Fibroblast of peridontal ligament (primary cell): ENCODE results near the gene STAB2.
A peak's percentile ranks its signal among the peaks of the same experiment; 100 is the strongest.

Source experiments
- DNase-seq: peaks from one replicate; pipeline ENCODE4 v3.0.0-alpha.2; 2010; ENCODE audit errors: extremely low read depth

Gene STAB2

GRCh38 chr12:103745962-103746361 is 158.9 kb downstream of the STAB2 start:
- DNase-seq: no peak

- DNase-seq: no peak
Measured at GRCh38 chr12:103748002-103748401, 160.9 kb downstream of the STAB2 start.

GRCh38 chr12:103748875-103749274 is 161.8 kb downstream of the STAB2 start:
- DNase-seq: no peak

- DNase-seq: no peak
Measured at GRCh38 chr12:103751171-103751570, 164.1 kb downstream of the STAB2 start.

GRCh38 chr12:103751600-103751999 is 164.5 kb downstream of the STAB2 start:
- DNase-seq: peak; percentile 70

GRCh38 chr12:103755425-103755824 is 168.4 kb downstream of the STAB2 start:
- no peak for DNase-seq

- no peak for DNase-seq
Measured at GRCh38 chr12:103756443-103756842, 169.4 kb downstream of the STAB2 start.

- DNase-seq: no peak
Measured at GRCh38 chr12:103757248-103757647, 170.2 kb downstream of the STAB2 start.

- no peak for DNase-seq
Measured at GRCh38 chr12:103758310-103759089, 171.4 kb downstream of the STAB2 start.

- no peak for DNase-seq
Measured at GRCh38 chr12:103762473-103762872, 175.4 kb downstream of the STAB2 start.

GRCh38 chr12:103765322-103765721 is 178.2 kb downstream of the STAB2 start:
- no peak for DNase-seq

GRCh38 chr12:103766028-103766427 is 179.0 kb downstream of the STAB2 start:
- DNase-seq: no peak

GRCh38 chr12:103768467-103769123 is 181.5 kb downstream of the STAB2 start:
- no peak for DNase-seq

- no peak for DNase-seq
Measured at GRCh38 chr12:103769240-103769945, 182.3 kb downstream of the STAB2 start.

GRCh38 chr12:103771466-103771865 is 184.4 kb downstream of the STAB2 start:
- DNase-seq: peak; percentile 49

- DNase-seq: no peak
Measured at GRCh38 chr12:103772367-103773108, 185.5 kb downstream of the STAB2 start.

- DNase-seq: peak; percentile 29
Measured at GRCh38 chr12:103773109-103773910, 186.2 kb downstream of the STAB2 start.

GRCh38 chr12:103774977-103775560 is 188.0 kb downstream of the STAB2 start:
- DNase-seq: no peak

- DNase-seq: no peak
Measured at GRCh38 chr12:103778781-103779180, 191.7 kb downstream of the STAB2 start.

- DNase-seq: no peak
Measured at GRCh38 chr12:103779410-103780092, 192.5 kb downstream of the STAB2 start.
